OCI-M2 (cell line): ENCODE results near the gene SEMA4F.
A peak's percentile ranks its signal among the peaks of the same experiment; 100 is the strongest.

Experiments
- DNase-seq: peaks from one replicate; lab custom pipeline; 2025; ENCODE audit not compliant: unreplicated experiment; lab: John Stamatoyannopoulos, UW

Gene SEMA4F

DNA sequence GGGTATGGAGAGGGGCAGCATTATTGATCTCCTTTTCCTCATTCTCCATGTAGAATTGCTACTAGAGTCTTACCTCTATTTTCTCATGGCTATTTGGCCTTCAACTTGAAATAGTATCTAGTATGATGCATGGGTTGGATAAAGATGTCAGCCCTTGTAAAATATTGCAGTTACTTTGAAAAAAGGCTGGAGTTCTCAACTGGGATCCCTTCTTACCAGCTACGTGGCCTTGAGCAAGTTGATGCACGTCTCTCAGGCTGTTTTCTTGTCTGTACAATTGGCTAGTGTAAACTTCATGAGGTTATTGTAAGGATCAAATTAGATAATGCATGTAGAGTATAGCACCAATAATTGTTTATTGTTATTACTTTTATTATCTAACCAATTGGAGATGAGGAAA lies 50.2 kb downstream of the SEMA4F start:
- no peak for DNase-seq

DNA sequence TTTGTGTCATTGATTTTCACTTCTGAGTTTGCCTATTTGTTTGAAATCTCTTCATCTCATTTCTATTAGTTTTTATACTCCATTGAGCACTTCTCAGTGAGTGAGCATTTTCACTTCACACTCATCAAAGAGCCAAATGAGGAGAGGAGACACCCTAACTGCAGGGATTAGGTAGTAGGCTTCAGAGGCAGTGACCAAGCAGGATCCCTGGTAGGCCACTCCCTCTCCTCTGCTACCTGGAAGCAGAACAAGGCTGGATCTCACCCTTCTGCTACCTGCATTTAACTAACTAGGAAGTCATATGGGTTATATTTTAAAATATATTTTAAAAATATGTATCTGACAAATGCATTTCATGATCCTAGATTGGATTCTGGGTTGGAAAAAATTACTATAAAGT lies 52.7 kb downstream of the SEMA4F start:
- no peak for DNase-seq

DNA sequence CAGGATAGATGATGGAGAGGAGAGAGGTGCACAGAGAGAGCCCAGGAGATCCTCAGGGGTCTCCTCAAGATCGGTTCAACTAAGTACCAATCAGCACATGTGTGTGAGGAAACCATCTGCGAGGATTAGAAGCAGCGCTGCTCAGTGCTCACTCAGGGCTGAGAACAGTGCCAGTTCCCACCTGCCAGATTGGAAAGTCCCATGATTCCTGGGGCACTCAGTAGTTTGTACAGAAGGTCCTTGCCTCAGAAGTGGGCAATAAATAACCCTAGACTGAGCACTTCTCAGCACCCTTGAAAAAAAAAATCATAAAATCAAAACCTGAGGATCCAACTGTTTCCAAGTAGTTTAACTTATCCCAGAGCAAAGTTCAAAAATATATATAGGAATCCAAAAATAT lies 53.8 kb downstream of the SEMA4F start:
- no peak for DNase-seq

DNA sequence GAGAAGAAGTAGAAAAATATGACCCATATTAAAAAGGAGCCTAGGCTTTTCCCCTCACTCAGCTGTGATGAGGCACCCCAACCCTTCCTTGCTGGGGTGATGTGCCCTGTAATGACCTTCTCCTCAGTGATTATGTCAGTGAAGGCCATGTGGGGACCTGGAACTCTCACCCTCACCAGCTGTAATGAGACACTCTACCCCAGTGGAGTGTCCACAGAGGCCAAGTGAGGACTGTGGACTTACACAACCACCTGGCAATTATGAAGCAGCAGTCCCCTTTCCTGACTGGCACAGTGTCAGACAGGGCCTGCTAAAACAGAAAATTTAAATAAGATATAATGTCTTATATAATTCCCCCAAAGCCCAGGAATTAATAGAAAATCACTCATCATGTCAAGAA lies 54.2 kb downstream of the SEMA4F start:
- DNase-seq: no peak

DNA sequence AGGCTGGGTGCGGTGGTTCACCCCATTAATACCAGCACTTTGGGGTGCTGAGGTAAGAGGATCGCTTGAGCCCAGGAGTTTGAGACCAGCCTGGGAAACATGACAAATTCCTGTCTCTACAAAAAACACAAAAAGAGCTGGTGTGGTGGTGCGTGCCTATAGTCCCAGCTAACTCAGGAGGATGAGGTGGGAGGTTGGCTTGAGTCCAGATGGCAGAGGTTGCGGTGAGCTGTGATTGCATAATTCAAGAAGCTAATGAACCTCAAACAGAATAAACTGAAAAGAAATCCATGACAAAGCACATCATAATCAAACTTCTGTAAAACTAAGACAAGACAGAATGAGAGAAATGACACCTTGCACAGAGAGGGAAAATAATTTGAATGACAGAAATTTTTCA lies 54.8 kb downstream of the SEMA4F start:
- DNase-seq: no peak

DNA sequence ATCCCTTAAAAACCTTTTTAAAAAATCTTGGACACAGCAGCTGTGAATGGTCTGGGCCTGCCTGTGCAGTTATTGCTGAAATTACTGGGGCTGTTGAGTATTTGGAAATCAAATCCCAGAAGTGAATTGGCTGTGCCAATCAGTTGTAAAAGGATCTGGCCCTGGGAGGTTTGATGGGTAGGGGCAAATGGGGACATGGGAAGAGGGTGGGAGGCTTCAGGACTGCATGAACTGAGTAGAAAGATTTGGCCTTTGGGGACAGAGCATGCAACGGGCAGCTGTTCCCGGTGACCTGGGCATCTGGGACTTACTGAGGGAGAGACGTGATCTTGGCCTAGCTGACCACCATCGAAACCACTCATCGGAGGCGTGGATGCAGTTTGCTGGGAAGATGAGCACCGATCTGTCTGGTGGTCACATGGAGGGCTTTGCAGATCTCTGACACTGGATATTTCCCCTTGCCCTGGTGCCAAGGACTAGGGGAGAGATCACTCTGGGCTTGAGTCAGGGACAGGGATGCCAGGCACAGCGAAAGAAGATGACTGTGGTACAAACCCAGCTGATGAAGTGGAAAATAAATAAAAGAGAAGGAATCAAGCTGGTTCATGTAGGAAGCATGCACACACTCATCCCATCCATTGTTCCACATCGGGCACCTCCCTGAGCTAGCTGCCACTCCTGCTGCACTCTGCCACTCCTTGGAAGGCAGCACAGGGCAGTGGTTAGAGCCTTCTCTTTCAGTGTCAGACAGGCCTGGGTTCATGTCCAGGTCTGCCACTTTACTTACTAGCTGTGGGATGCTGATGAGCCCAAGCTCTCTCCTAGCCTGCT lies 58.4 kb downstream of the SEMA4F start:
- no peak for DNase-seq

DNA sequence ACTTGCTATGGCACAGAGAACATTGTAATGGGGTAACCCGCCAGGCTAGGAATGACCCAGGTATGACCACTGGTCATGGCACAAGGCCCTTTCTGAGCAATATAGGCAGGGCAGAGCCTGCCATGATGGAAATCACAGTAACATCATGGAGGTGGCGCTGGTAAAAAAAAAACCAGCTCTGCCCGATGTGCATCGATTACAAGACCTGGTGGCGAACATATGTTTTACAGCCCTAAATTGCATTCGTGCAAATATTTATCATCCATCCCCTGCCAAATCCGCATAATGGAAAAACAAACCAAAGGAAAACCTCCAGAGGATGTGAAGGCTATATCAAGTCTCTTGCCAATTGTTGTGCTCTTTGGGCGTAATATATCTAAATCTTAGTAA lies 60.6 kb downstream of the SEMA4F start:
- DNase-seq: no peak

DNA sequence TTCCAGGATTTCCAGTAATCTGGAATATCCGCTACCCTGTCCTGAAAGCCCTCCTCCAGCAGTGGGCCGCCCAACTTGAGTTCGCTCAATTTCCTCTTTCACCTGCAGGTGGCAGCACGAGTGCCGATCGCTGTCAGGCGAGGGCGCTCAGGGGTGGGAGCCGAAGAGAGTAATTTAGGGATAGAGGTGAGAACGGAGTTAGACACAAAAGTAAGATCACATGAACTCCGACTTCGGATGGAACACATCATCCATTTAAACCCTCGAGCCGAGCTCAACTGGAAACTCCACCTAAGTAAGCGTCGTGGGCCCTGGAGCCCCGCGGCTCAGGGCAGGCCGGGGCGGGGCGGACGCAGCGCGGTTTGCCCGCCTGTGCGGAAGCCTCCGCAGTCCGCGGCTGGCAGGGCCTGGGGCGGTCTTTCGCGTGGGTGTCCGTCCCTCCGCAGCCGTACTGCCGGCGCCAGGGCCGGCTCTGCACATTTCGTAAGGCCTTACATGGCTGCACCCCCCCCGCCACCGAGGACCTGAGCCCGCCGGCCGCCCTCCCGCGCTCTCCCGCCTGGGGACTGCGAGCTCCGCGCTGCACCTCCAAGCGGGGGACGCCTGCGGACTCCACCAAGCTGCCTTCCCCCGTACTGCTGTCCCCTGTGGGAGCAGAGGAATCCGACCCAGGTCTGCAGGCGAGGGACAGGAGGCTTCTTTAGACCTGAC lies 61.2 kb downstream of the SEMA4F start:
- peak; percentile 47 for DNase-seq

DNA sequence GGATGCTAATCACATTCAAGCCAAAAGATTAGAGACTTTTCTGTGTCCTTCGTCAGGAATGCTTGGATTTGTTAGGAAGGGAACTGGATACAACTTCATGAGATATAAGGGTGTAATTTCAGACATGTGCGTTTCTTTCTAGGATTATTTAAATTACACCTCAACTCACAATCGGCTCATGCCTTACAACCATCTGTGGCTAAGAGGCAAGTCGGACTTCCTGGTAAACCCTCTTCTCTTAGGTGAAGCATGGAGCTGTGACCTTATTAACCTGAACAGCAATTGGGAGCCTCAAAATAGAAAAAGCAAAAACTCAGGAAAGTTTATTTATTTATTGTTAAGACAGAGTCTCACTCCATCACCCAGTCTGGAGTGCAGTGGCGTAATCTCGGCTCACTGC lies 61.8 kb downstream of the SEMA4F start:
- no peak for DNase-seq

DNA sequence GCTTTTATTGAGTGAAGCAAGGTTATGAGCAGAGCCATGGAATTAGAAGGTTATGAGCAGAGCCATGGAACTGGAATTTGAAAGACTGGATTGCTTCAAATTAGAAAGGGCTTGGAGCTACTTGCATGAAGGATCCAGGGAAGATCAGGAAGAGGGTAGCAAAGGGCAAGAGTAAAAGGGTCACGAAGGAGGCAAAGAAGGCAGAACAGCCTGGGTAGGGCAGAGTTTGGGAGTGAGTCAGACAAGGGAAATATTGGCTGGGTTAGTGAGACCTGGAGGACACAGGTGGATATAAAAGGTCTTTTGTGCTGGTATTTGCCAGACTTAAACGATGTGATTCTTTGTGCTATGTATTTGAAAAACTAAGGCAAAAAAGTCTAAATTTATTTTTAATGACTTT lies 65.0 kb downstream of the SEMA4F start:
- DNase-seq: no peak

DNA sequence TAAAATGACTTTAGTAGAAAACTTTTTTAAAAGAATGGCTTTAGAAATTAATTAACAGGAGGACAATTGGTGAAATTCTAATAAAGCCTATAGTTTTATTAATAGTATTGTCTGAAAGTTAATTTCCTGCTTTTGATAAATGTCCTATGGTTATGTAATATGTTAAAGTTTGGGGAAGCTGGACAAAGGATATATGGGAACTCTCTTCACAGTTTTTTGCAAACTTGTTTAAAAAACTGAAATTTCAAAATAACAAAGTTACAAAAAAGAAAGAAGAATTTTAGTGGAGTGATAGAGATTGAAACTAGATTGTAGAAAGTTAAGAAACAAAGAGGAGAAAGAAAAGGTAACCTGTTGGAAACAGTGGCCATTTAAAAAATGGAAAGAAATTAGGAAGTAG lies 67.3 kb downstream of the SEMA4F start:
- no peak for DNase-seq

DNA sequence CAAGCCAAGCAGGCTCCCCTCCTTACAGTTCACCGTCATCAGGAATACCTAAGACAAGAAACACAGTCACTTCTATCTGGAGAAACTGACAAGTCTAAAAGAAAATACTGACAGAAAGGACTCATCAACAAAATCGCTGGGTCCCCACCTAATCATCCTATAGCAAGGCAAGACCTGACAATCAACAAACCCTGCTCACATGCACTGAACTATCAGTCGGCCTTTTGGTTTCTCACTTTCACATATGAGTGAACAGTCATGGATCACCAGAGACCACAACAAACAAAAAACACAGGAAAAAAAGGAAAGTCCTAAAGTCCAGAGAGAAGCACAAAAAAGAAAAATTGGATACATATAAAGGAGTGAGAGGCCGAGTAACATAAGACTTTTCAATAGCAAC lies 70.4 kb downstream of the SEMA4F start:
- no peak for DNase-seq

DNA sequence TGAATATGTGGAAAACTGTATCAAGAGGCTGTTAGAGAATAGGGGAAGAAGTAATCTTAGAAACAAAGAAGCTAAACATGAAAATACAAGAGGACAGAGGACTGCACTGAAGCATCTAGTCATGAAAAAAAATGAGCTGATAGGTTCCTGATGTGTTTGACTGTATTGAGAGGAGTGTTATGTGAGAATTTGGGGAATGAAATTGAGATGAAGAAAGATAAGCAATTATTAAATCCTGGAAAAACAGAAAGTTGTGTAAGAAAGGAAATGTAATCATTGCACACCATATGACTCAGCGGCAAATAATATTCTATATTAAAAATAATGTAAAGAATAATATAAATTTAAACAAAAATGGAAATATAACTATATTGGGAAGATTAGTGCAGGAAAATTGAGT lies 71.2 kb downstream of the SEMA4F start:
- DNase-seq: no peak

DNA sequence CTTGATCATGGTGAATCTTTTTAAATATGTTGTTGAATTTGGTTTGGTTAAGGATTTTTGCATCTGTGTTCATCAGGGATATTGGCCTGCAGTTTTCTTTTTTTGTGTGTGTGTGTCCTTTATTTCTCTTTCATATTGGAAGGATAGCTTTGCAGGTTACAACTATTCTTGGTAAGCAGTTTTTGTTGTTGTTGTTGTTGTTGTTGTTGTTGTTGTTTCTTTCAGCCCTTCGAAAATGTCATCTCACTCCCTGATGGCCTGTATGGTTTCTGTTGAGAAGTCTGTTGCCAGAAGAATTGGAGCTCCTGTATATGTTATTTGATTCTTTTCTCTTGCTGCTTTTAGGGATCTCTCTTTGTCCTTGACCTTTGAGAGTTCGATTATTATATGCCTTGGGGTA lies 74.8 kb downstream of the SEMA4F start:
- DNase-seq: no peak

DNA sequence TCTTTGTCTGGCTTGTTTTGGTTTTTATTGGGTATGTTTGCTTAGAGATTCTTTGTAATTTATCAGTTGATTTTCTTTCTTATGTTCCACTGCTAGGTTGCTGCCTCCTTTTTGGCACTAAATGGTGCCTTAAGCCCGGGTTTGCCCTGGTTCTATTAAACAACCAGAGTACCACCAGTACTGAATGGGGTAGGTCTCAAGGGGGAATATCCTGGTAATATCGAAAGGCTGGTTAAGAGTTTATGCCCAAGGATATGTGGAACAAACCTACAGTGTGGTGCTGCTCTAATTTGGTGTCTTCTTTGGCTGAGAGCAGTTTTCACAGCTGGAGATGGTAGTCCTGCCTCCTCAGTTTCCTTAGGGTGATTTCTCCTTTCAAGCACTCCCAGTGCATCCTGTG lies 76.5 kb downstream of the SEMA4F start:
- no peak for DNase-seq
